Astrocyte of the cerebellum (primary cell): ENCODE data around the gene NUDT22.

ENCODE experiments used
- DNase-seq: peaks from one replicate; pipeline ENCODE4 v3.0.0-alpha.2; 2011; ENCODE audit warnings: low read depth
- H3K4me3 ChIP-seq: 2 replicates; pipeline ENCODE4 v1.5.1; 2011; ENCODE audit warnings: mild to moderate bottlenecking, low read depth, low read length, moderate library complexity
- CTCF ChIP-seq: IDR thresholded peaks from 2 replicates; pipeline ENCODE4 v1.5.1; 2012; ENCODE audit warnings: low read length, low read depth, moderate library complexity, mild to moderate bottlenecking; ENCODE audit errors: missing control alignments
- in situ Hi-C: cut with HindIII; loops from 2 replicates; pipeline ENCODE4 v1.10.0; 2017; ENCODE audit warnings: low sequenced_read_pairs

Gene NUDT22

DNA sequence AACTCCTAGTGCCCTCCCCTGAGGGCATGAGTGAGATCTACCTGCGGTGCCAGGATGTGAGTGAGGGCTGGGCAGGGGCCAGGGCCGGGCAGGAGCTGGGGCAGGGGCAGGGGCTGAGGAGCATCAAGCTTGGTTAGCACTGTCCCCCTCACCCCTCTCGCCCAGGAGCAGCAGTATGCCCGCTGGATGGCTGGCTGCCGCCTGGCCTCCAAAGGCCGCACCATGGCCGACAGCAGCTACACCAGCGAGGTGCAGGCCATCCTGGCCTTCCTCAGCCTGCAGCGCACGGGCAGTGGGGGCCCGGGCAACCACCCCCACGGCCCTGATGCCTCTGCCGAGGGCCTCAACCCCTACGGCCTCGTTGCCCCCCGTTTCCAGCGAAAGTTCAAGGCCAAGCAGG, 5.8 kb upstream of the NUDT22 start:
- no peak for DNase-seq
- H3K4me3 ChIP-seq: no peak overlapping the region
- no peak for TF ChIP-seq CTCF
- in situ Hi-C loops: loop anchor here (25.0 kb wide), 1 partner anchor 417 kb away; no protein-coding TSS in a partner anchor

DNA sequence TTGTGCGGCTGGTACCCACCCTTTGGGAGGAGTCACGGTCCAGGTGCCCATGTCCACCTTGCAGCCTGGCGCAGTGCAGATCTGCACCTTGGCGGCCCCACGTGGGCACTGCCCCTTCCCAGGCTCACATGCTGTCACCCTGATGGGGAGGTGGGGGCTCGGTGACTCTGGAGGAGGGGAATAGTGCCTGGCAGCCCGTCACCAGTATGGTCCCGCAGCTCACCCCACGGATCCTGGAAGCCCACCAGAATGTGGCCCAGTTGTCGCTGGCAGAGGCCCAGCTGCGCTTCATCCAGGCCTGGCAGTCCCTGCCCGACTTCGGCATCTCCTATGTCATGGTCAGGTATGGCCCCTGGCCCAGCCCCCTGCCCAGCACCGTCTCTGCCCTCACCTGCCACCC, 5.3 kb upstream of the NUDT22 start:
- TF ChIP-seq CTCF: no peak
- DNase-seq: no peak
- in situ Hi-C loops: loop anchor here (25.0 kb wide), 1 partner anchor 417 kb away; no protein-coding TSS in a partner anchor
- no peak overlapping the region for H3K4me3 ChIP-seq

- no peak overlapping the region for H3K4me3 ChIP-seq
- in situ Hi-C loops: loop anchor here (25.0 kb wide), 1 partner anchor 415 kb away; no protein-coding TSS in a partner anchor
- DNase-seq: no peak
- TF ChIP-seq CTCF: no peak
Measured at GRCh38 chr11:64222651-64223000, 3.4 kb upstream of the NUDT22 start.

- DNase-seq: no peak
- H3K4me3 ChIP-seq: no peak overlapping the region
- in situ Hi-C loops: loop anchor here (25.0 kb wide), 1 partner anchor 414 kb away; no protein-coding TSS in a partner anchor
- TF ChIP-seq CTCF: no peak
Measured at GRCh38 chr11:64223001-64223651, 2.9 kb upstream of the NUDT22 start.

- no peak for TF ChIP-seq CTCF
- H3K4me3 ChIP-seq: no peak overlapping the region
- DNase-seq: no peak
- in situ Hi-C loops: loop anchor here (25.0 kb wide), 1 partner anchor 413 kb away; no protein-coding TSS in a partner anchor
Measured at GRCh38 chr11:64224151-64224890, 1.8 kb upstream of the NUDT22 start.

DNA sequence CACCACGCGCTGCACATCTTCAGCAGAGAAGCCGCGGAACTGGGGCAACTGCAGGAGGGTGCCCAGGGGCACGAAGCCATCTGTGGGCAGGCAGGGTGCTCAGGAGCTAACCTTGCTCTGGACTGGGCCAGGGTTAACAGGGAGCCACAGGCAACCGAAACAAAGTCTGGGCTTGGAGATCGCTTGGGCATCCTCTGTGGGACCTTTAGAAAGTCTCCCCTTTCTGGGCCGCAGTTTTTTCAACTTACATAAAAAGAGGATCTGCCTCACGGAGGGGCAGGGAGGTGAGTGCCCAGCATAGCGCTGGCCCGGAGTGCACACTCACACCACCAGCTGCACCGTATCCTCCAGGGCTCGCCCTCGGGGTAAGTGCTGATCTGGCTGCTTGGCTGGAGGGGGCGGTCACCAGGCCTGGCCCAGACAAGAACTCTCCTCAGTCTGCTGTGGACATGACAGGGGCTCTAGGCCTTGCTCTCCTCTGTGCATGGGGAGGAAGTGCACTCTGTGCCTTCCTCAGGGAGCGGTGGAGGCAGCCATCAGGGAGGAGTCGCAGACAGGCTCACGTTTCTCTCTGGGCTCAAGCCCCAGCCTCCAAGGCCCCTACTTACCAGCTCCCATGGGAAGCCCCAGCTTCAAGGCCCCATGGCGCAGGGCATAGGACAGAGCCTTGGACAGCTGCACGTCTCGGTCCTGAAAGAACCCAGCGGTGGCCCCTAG, 1.0 kb upstream of the NUDT22 start:
- no peak for DNase-seq
- in situ Hi-C loops: loop anchor here (25.0 kb wide), 1 partner anchor 412 kb away; no protein-coding TSS in a partner anchor
- no peak for TF ChIP-seq CTCF
- H3K4me3 ChIP-seq: peak overlapping the region; percentile 61
